Mucosa of rectum (tissue), 2 donors: ENCODE results near the gene CYP19A1.
A peak's percentile ranks its signal among the peaks of the same experiment; 100 is the strongest.

Experiments used
- H3K27ac ChIP-seq, 2 donors: one replicate each; pipeline ENCODE4 v1.7.0; 2013; ENCODE audit warnings: inconsistent platforms in 2 of 2, low read depth in 2 of 2, low read length in 2 of 2
- H3K27me3 ChIP-seq, 2 donors: one replicate each; pipeline ENCODE4 v1.7.0; 2013; ENCODE audit warnings: low read length in 2 of 2; ENCODE audit not compliant: control insufficient read depth in 2 of 2, insufficient read depth in 2 of 2
- H3K36me3 ChIP-seq, 2 donors: one replicate each; pipeline ENCODE4 v1.7.0; 2013; ENCODE audit warnings: low read length in 2 of 2; ENCODE audit not compliant: control insufficient read depth in 2 of 2, insufficient read depth in 2 of 2
- H3K4me1 ChIP-seq, 2 donors: one replicate each; pipeline ENCODE4 v1.7.0; 2013; ENCODE audit warnings: low read length in 2 of 2, mild to moderate bottlenecking in 1 of 2; ENCODE audit not compliant: control insufficient read depth in 2 of 2, insufficient read depth in 2 of 2
- H3K4me3 ChIP-seq, 2 donors: one replicate each; pipeline ENCODE4 v1.7.0; 2013; ENCODE audit warnings: low read length in 2 of 2
- H3K9ac ChIP-seq, 2 donors: one replicate each; pipeline ENCODE4 v1.7.0; 2013; ENCODE audit warnings: low read length in 2 of 2, low read depth in 1 of 2, mild to moderate bottlenecking in 1 of 2
- H3K9me3 ChIP-seq, 2 donors: one replicate each; pipeline ENCODE4 v1.7.0; 2013; ENCODE audit warnings: low read length in 2 of 2; ENCODE audit not compliant: control insufficient read depth in 2 of 2
- donor health status: healthy.
- donor health status: Normal muscosa, but diverticular disease.

Gene CYP19A1

GRCh38 chr15:51328926-51329325 is 9.5 kb downstream of the CYP19A1 start:
- Histone ChIP-seq H3K27ac (no peak overlapping the region), H3K4me1 (peaks cover 3 to 5% of the 10 kb centered on the region in 2 donors), H3K9ac (no peak overlapping the region), H3K9me3 (no peaks in the 10 kb centered on the region), H3K4me3 (no peak overlapping the region), H3K27me3 (no peaks in the 10 kb centered on the region), H3K36me3 (no peaks in the 10 kb centered on the region)

DNA sequence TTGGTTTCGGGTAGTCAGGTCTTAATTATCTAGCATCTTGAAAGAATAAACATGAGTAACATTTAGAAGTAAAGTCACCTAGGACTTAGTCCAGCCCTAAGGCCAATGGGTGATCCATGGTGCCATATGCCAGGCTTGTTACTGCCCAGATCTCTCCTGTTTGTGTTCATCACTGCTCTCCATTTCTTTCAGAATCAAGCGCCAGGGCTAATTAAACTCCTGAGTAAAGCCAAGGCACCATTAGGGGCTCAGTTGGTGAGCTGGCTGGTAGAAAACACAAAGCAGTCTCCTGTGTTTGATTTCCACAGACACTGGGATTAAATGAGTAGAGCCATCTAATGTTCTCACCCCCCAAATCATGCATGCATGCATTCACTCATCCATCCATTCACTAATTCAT is 11.3 kb downstream of the CYP19A1 start:
- no peak overlapping the region for H3K27ac ChIP-seq
- no peak overlapping the region for H3K4me3 ChIP-seq
- no peaks in the 10 kb centered on the region for H3K27me3 ChIP-seq
- no peak overlapping the region for H3K9ac ChIP-seq
- H3K4me1 ChIP-seq, result no peaks in the 10 kb centered on the region
- H3K36me3 ChIP-seq, result no peaks in the 10 kb centered on the region
- no peaks in the 10 kb centered on the region for H3K9me3 ChIP-seq

- no peak overlapping the region for H3K27ac ChIP-seq
- no peaks in the 10 kb centered on the region for H3K4me1 ChIP-seq
- no peak overlapping the region for H3K9ac ChIP-seq
- H3K36me3 ChIP-seq, result no peaks in the 10 kb centered on the region
- no peaks in the 10 kb centered on the region for H3K9me3 ChIP-seq
- H3K4me3 ChIP-seq, result no peak overlapping the region
- H3K27me3 ChIP-seq, result no peaks in the 10 kb centered on the region
Measured at GRCh38 chr15:51325167-51325566, 13.2 kb downstream of the CYP19A1 start.

DNA sequence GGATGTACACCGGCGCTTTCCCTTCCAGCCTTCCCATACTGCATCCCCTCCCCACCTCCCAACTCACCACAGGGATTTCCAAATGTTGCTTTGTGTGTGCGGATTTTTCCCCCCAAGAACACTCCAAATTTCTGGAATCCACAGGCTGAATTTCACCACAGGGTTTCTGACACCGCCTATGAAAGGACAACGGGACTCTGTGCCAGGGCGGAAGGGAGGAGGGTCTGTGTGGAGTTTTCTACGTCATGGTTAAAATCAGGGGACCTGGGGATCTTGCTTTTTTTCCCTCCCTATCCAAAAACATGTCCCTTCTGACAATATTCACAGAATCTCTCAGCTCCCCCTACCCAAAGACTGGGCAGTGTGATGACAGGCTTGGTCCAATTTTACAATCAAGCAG is 14.6 kb downstream of the CYP19A1 start:
- H3K4me1 ChIP-seq, result no peaks in the 10 kb centered on the region
- H3K27ac ChIP-seq, result no peak overlapping the region
- H3K4me3 ChIP-seq, result no peak overlapping the region
- no peaks in the 10 kb centered on the region for H3K36me3 ChIP-seq
- no peaks in the 10 kb centered on the region for H3K27me3 ChIP-seq
- H3K9me3 ChIP-seq, result no peaks in the 10 kb centered on the region
- no peak overlapping the region for H3K9ac ChIP-seq

GRCh38 chr15:51322621-51323296 is 15.6 kb downstream of the CYP19A1 start:
- no peak overlapping the region for H3K4me3 ChIP-seq
- H3K27me3 ChIP-seq, result no peaks in the 10 kb centered on the region
- no peaks in the 10 kb centered on the region for H3K4me1 ChIP-seq
- no peak overlapping the region for H3K9ac ChIP-seq
- H3K27ac ChIP-seq, result peak overlapping the region in 1 of 2 donors; percentile 48
- no peaks in the 10 kb centered on the region for H3K9me3 ChIP-seq
- H3K36me3 ChIP-seq, result no peaks in the 10 kb centered on the region

GRCh38 chr15:51321316-51321715 is 17.1 kb downstream of the CYP19A1 start:
- Histone ChIP-seq H3K9ac (no peak overlapping the region), H3K4me3 (no peak overlapping the region), H3K9me3 (no peaks in the 10 kb centered on the region)

GRCh38 chr15:51320843-51321242 is 17.6 kb downstream of the CYP19A1 start:
- Histone ChIP-seq H3K27me3 (no peaks in the 10 kb centered on the region), H3K4me1 (no peaks in the 10 kb centered on the region), H3K9ac (no peak overlapping the region), H3K27ac (no peak overlapping the region), H3K36me3 (no peaks in the 10 kb centered on the region), H3K4me3 (no peak overlapping the region), H3K9me3 (no peaks in the 10 kb centered on the region)

More at GRCh38 chr15:51321316-51321715, 17.1 kb downstream of the CYP19A1 start:
- Histone ChIP-seq H3K27ac (no peak overlapping the region), H3K4me1 (no peaks in the 10 kb centered on the region), H3K36me3 (no peaks in the 10 kb centered on the region), H3K27me3 (no peaks in the 10 kb centered on the region)

DNA sequence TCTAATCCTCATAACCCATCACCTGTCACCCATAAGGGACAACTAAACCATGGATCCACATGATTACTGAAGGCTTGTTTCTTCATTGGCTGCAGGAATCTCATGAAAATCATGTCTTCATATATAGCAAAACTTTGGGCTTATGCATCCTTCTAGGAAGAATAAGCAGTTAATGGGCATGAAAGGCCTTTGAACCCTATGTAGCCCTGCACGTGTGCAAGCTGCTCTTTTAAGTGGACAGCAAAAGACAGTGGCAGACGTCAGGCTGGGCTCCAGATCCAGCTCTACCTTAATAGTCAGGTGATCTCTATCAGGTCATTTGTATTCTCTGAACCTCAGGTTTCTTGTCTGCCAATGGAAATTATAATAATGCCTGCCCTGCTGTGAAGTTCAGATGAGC is 18.9 kb downstream of the CYP19A1 start:
- no peak overlapping the region for H3K4me3 ChIP-seq
- H3K9me3 ChIP-seq, result no peaks in the 10 kb centered on the region
- no peaks in the 10 kb centered on the region for H3K27me3 ChIP-seq
- H3K9ac ChIP-seq, result no peak overlapping the region
- H3K4me1 ChIP-seq, result no peaks in the 10 kb centered on the region
- no peaks in the 10 kb centered on the region for H3K36me3 ChIP-seq
- no peak overlapping the region for H3K27ac ChIP-seq

DNA sequence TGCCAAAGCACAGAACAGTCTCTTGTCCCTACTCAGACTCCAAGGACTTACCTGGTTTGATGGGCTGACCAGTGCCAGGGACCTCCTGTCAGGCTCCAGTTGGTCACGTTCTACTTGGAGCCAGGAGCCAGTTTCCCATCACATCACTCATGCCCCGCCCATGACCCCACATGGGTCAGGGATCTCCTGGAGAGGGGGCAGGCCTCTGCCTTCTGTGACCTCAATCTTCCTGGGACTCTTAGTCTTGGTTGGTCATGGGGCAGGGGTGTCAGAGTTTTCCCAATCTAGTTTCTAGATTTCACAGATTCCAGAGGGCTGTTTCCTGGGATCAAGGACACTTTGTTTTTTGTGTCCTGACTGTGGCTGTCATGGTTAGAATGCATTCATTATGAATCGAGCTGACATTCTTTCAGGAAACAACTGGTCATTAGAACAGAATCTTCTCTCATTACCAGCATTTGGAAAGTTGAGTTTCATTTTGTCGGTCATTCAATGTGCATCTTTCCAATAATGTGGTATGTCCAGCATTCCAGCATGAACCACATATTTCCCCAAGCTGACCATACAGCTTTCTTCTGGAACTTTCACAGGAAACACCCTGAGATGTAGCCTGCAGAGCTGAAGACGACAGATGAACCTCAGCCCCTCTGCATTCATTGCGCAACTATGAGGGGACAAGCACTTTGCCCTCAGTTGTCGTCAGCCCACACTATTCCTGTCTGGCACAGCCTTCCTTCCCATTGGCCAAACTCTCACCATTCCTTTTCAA is 19.8 kb downstream of the CYP19A1 start:
- Histone ChIP-seq H3K9me3 (no peaks in the 10 kb centered on the region), H3K9ac (no peak overlapping the region), H3K36me3 (no peaks in the 10 kb centered on the region), H3K27ac (no peak overlapping the region), H3K4me3 (no peak overlapping the region), H3K4me1 (no peaks in the 10 kb centered on the region), H3K27me3 (no peaks in the 10 kb centered on the region)

DNA sequence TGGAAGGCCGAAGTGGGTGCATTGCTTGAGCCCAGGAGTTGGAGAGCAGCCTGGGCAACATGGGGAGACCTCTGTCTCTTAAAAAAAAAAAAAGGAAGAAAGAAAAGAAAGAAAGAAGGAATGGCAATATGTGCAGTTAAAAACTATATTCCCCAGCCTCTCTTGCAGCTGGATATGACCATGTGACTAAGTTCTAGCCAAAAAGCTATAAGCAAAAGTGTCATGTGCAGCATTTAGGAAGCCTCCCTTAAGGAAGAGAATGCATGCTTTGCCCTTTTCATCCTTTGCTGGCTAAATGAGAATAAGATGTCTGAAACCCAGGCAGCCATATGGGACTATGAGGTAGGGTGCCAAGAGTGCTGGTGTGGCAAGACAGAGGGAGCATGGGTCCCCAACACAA is 21.8 kb downstream of the CYP19A1 start:
- Histone ChIP-seq H3K4me3 (no peak overlapping the region), H3K27me3 (no peaks in the 10 kb centered on the region)

More for the DNA sequence above, 21.8 kb downstream of the CYP19A1 start:
- no peaks in the 10 kb centered on the region for H3K9me3 ChIP-seq
- H3K9ac ChIP-seq, result no peak overlapping the region
- H3K4me1 ChIP-seq, result no peaks in the 10 kb centered on the region
- H3K27ac ChIP-seq, result no peak overlapping the region
- no peaks in the 10 kb centered on the region for H3K36me3 ChIP-seq
